ENCODE data around the gene KLHL8.
"Not testable (repeated sequence)": the region's sequence is repeated elsewhere in the genome, so short reads cannot be mapped to it uniquely, and the experiment has no call there.

KLHL8 gene

GRCh38 chr4:87227751-87228151, 7.3 kb upstream of the KLHL8 start:
- no peak for DNase-seq (ENCODE audit: low read depth)

GRCh38 chr4:87225936-87226335, 5.5 kb upstream of the KLHL8 start:
- no peak for DNase-seq (ENCODE audit: low read depth)

- DNase-seq (ENCODE audit: low read depth), result no peak
These were observed 3.9 kb upstream of the KLHL8 start for GRCh38 chr4:87224141-87224923.

- DNase-seq (ENCODE audit: low read depth), result peak; percentile 10
These were observed 755 bp downstream of the KLHL8 start for GRCh38 chr4:87219632-87220093.

- DNase-seq (ENCODE audit: low read depth), result not testable (repeated sequence)
These were observed 3.1 kb downstream of the KLHL8 start for GRCh38 chr4:87217235-87217763.

GRCh38 chr4:87216469-87216868, 3.9 kb downstream of the KLHL8 start:
- DNase-seq (ENCODE audit: low read depth), result no peak

GRCh38 chr4:87213421-87214075, 6.9 kb downstream of the KLHL8 start:
- no peak for DNase-seq (ENCODE audit: low read depth)

- DNase-seq (ENCODE audit: low read depth), result no peak
These were observed 9.0 kb downstream of the KLHL8 start for GRCh38 chr4:87211249-87211952.

- no peak for DNase-seq (ENCODE audit: low read depth)
These were observed 10.7 kb downstream of the KLHL8 start for GRCh38 chr4:87209696-87210095.

GRCh38 chr4:87209182-87209581, 11.2 kb downstream of the KLHL8 start:
- DNase-seq (ENCODE audit: low read depth), result no peak

GRCh38 chr4:87204559-87204958, 15.9 kb downstream of the KLHL8 start:
- no peak for DNase-seq (ENCODE audit: low read depth)

GRCh38 chr4:87196927-87197326, 23.5 kb downstream of the KLHL8 start:
- DNase-seq (ENCODE audit: low read depth), result no peak

GRCh38 chr4:87196146-87196545, 24.3 kb downstream of the KLHL8 start:
- DNase-seq (ENCODE audit: low read depth), result no peak

- no peak for DNase-seq (ENCODE audit: low read depth)
These were observed 26.3 kb downstream of the KLHL8 start for GRCh38 chr4:87193958-87194675.

GRCh38 chr4:87192145-87192919, 28.1 kb downstream of the KLHL8 start:
- no peak for DNase-seq (ENCODE audit: low read depth)

- no peak for DNase-seq (ENCODE audit: low read depth)
These were observed 31.5 kb downstream of the KLHL8 start for GRCh38 chr4:87188932-87189331.

- DNase-seq (ENCODE audit: low read depth), result no peak
These were observed 32.4 kb downstream of the KLHL8 start for GRCh38 chr4:87188048-87188447.

- no peak for DNase-seq (ENCODE audit: low read depth)
These were observed 35.1 kb downstream of the KLHL8 start for GRCh38 chr4:87185146-87185870.

- no peak for DNase-seq (ENCODE audit: low read depth)
These were observed 39.7 kb downstream of the KLHL8 start for GRCh38 chr4:87180767-87181166.

- DNase-seq (ENCODE audit: low read depth), result no peak
These were observed 40.7 kb downstream of the KLHL8 start for GRCh38 chr4:87179751-87180150.

- DNase-seq (ENCODE audit: low read depth), result no peak
These were observed 45.7 kb downstream of the KLHL8 start for GRCh38 chr4:87174672-87175071.
